WI38 (cell line): ENCODE data around the gene ZNF100.
"Not testable (repeated sequence)": the region's sequence is repeated elsewhere in the genome, so short reads cannot be mapped to it uniquely, and the experiment has no call there.

Experiments
- H3K4me3 ChIP-seq: 2 replicates; pipeline ENCODE4 v1.5.1; 2011; ENCODE audit warnings: low read depth, mild to moderate bottlenecking, control low read depth, low read length
- CTCF ChIP-seq: IDR thresholded peaks from 2 replicates; pipeline ENCODE4 v1.5.1; 2012; ENCODE audit warnings: low read depth, mild to moderate bottlenecking, control low read depth, low read length

The ZNF100 gene

GRCh38 chr19:21758296-21758695 lies 9.1 kb downstream of the ZNF100 start:
- TF ChIP-seq CTCF: no peak
- no peak overlapping the region for H3K4me3 ChIP-seq

DNA sequence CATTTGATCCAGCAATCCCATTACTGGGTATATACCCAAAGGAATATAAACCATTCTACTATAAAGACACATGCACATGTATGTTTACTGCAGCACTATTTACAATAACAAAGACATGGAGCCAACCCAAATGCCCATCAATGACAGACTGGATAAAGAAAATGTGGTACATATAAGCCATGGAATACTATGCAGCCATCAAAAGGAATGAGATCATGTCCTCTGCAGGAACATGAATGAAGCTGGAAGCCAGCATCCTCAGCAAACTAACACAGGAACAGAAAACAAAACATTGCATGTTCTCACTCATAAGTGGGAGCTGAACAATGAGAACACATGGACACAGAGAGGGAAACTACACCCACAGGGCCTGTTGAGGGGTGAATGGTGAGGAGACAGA lies 11.8 kb downstream of the ZNF100 start:
- not testable (repeated sequence) for H3K4me3 ChIP-seq

GRCh38 chr19:21751384-21751783 lies 16.0 kb downstream of the ZNF100 start:
- no peak for TF ChIP-seq CTCF
- no peak overlapping the region for H3K4me3 ChIP-seq

DNA sequence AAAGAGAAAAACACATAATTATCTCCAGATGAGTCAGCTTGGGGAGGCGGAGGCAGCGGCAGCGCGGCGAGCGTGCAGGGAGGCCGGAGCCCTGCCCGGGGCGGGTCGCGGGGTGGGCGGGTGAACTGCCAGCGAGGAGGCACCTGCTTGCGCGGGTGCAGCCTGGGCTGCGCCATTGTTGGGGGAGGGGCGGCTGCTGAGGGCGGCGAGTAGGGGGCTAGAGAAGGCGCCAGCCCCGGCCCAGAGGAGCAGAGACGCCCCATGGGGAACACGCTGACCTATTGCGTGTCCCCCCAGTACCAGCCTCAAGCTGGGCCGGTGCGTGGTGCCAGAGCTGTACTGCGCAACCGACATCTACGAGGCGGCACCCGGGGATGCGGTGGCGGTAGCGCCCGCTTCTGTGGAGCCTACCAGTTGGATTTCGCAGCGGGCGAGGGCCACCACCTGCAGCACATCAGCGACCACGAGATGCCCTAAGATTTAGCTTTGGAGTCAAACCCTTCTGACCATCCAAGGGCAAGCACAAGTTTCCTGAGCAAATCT lies 16.7 kb downstream of the ZNF100 start:
- H3K4me3 ChIP-seq: no peak overlapping the region
- no peak for TF ChIP-seq CTCF

- no peak for TF ChIP-seq CTCF
Observed at GRCh38 chr19:21749090-21749489, 18.3 kb downstream of the ZNF100 start.

DNA sequence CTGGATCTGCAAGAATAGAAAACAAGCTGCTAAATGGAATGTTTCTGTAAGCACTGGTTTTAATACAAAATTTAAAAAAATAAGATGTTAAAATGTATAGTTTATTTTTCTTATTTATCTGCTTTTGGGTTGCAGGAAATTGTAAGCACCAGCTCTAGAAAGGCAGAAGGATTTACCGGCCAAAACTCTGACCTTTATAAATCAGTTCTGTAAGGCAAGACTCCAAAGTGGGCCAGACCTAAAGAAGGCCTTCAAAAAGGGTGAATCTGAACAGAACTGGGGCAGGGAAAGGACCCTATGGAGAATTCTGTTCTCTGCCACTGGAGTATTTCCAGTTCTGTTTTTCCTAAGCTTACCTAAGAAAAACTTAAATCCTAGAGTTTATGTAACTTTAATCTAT lies 19.3 kb downstream of the ZNF100 start:
- H3K4me3 ChIP-seq: no peak overlapping the region
- no peak for TF ChIP-seq CTCF

More at GRCh38 chr19:21749090-21749489, 18.3 kb downstream of the ZNF100 start:
- no peak overlapping the region for H3K4me3 ChIP-seq

DNA sequence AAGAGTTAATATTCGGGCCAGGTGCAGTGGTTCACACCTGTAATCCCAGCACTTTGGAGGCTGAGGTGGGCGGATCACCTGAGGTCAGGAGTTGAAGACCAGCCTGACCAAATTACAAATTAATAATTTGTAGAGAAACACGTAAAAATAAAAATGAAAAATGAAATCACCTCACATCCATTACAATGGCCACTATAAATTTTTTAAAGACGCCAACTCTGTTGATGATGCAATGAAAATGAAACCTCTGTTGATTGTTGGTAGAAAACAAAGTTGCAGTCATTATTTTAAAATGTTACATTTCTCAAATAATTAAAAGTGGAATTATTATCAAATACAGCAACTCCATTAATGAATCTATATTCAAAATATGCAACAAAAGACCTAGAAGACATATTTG lies 26.8 kb downstream of the ZNF100 start:
- H3K4me3 ChIP-seq: no peak overlapping the region
- TF ChIP-seq CTCF: no peak

DNA sequence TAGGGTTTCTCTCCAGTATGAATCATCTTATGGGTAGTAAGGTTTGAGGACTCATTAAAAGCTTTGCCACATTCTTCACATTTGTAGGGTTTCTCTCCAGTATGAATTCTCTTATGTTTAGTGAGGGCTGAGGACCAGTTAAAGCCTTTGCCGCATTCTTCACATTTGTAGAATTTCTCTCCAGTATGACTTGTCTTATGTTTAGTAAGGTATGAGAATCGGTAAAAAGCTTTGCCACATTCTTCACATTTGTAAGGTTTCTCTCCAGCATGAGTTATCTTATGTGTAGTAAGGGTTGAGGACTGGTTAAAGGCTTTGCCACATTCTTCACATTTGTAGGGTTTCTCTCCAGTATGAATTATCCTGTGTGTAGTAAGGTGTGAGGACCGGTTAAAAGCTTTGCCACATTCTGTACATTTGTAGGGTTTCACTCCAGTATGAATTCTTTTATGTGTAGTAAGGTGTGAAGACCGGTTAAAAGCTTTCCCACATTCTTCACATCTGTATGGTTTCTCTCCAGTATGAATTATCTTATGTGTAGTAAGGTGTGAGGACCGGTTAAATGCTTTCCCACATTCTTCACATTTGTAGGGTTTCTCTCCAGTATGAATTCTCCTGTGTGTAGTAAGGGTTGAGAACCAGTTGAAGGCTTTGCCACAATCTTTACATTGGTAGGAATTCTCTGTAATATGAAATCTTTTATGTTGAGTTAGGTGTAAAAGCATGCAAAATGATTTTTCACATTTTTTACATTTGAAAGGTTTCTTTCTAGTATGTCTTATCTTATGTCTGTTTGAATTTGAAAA lies 40.2 kb downstream of the ZNF100 start:
- not testable (repeated sequence) for H3K4me3 ChIP-seq
